Measurements from ENCODE around the gene LRRTM3. TPM values are rescaled to one million over a fixed set of nuclear protein-coding genes. Genes with fewer than 3 reads are reported as not detected.

The LRRTM3 gene
- total RNA-seq, 1 experiment from 2014 or later = not detected

- H3K36me3 Mint-ChIP-seq (ENCODE audit: insufficient read depth, unreplicated experiment) = no peaks in the 10 kb centered on the region
- Histone ChIP-seq H3K36me3 (ENCODE audit: control insufficient read depth, insufficient read depth, low read length) (no peaks in the 10 kb centered on the region), H3K4me3 (ENCODE audit: low read depth, low read length) (no peak overlapping the region), H3K9me3 (no peaks in the 10 kb centered on the region), H3K27me3 (replicated peaks; ENCODE audit: control insufficient read depth, insufficient read depth, low read length) (no peaks in the 10 kb centered on the region; the same call in 1 of the 2 replicates), H3K4me1 (no peaks in the 10 kb centered on the region)
- intact Hi-C loops (cut with micrococcal nuclease; ENCODE audit: unreplicated experiment) = loop anchor here (10.0 kb wide), 1 partner anchor 404 kb away; no protein-coding TSS in a partner anchor
- ChIA-PET POLR2A (no interaction called here), CTCF (interaction anchor here (0.7 kb wide), 1 partner anchor 291 kb away, joined by 4 read pairs; no protein-coding TSS in a partner anchor)
- H3K4me3 Mint-ChIP-seq (ENCODE audit: unreplicated experiment) = no peak overlapping the region
- H3K27ac Mint-ChIP-seq (ENCODE audit: unreplicated experiment) = no peak overlapping the region
- BruUV-seq (replicated peaks) = no TSS peak
- no peak for TF ChIP-seq CTCF (IDR thresholded peaks at IDR 0.05; ENCODE audit: insufficient read depth in 1 of 2, low read depth in 1 of 2, low read length in 1 of 2, severe bottlenecking in 1 of 2, unreplicated experiment in 1 of 2)
- H3K9me3 Mint-ChIP-seq (ENCODE audit: unreplicated experiment) = no peaks in the 10 kb centered on the region
- H3K4me1 Mint-ChIP-seq (ENCODE audit: low read depth, unreplicated experiment) = no peaks in the 10 kb centered on the region
- peaks cover 19% of the 10 kb centered on the region for H3K27me3 Mint-ChIP-seq (ENCODE audit: insufficient read depth, unreplicated experiment)
- no peak for DNase-seq
These were observed 2.9 kb downstream of the LRRTM3 start for GRCh38 chr10:66928776-66929175.

GRCh38 chr10:66929375-66929774 lies 3.5 kb downstream of the LRRTM3 start:
- Histone ChIP-seq H3K4me3 (ENCODE audit: low read depth, low read length) (no peak overlapping the region), H3K27me3 (replicated peaks; ENCODE audit: control insufficient read depth, insufficient read depth, low read length) (no peaks in the 10 kb centered on the region; the same call in 1 of the 2 replicates), H3K36me3 (ENCODE audit: control insufficient read depth, insufficient read depth, low read length) (no peaks in the 10 kb centered on the region), H3K9me3 (no peaks in the 10 kb centered on the region), H3K4me1 (no peaks in the 10 kb centered on the region)
- no peaks in the 10 kb centered on the region for H3K36me3 Mint-ChIP-seq (ENCODE audit: insufficient read depth, unreplicated experiment)
- ChIA-PET POLR2A (no interaction called here), CTCF (no interaction called here)
- H3K4me3 Mint-ChIP-seq (ENCODE audit: unreplicated experiment) = no peak overlapping the region
- no peaks in the 10 kb centered on the region for H3K4me1 Mint-ChIP-seq (ENCODE audit: low read depth, unreplicated experiment)
- no peak overlapping the region for H3K27ac Mint-ChIP-seq (ENCODE audit: unreplicated experiment)
- H3K27me3 Mint-ChIP-seq (ENCODE audit: insufficient read depth, unreplicated experiment) = peaks cover 22% of the 10 kb centered on the region
- DNase-seq = no peak
- no TSS peak for BruUV-seq (replicated peaks)
- no peaks in the 10 kb centered on the region for H3K9me3 Mint-ChIP-seq (ENCODE audit: unreplicated experiment)
- TF ChIP-seq CTCF (IDR thresholded peaks at IDR 0.05; ENCODE audit: insufficient read depth in 1 of 2, low read depth in 1 of 2, low read length in 1 of 2, severe bottlenecking in 1 of 2, unreplicated experiment in 1 of 2) = no peak
- intact Hi-C loops (cut with micrococcal nuclease; ENCODE audit: unreplicated experiment) = loop anchor here (10.0 kb wide), 1 partner anchor 405 kb away; no protein-coding TSS in a partner anchor

GRCh38 chr10:66931340-66931948 lies 5.6 kb downstream of the LRRTM3 start:
- H3K4me3 Mint-ChIP-seq (ENCODE audit: unreplicated experiment) = no peak overlapping the region

More at GRCh38 chr10:66931340-66931948, 5.6 kb downstream of the LRRTM3 start:
- peak; percentile 93 to 96 for TF ChIP-seq CTCF (IDR thresholded peaks at IDR 0.05; ENCODE audit: insufficient read depth in 1 of 2, low read depth in 1 of 2, low read length in 1 of 2, severe bottlenecking in 1 of 2, unreplicated experiment in 1 of 2)
- Mint-ChIP-seq H3K9me3 (ENCODE audit: unreplicated experiment) (no peaks in the 10 kb centered on the region), H3K27ac (ENCODE audit: unreplicated experiment) (no peak overlapping the region), H3K27me3 (ENCODE audit: insufficient read depth, unreplicated experiment) (peaks cover 24% of the 10 kb centered on the region), H3K4me1 (ENCODE audit: low read depth, unreplicated experiment) (no peaks in the 10 kb centered on the region), H3K36me3 (ENCODE audit: insufficient read depth, unreplicated experiment) (no peaks in the 10 kb centered on the region)
- POLR2A ChIA-PET = no interaction called here
- Histone ChIP-seq H3K4me3 (ENCODE audit: low read depth, low read length) (no peak overlapping the region), H3K36me3 (ENCODE audit: control insufficient read depth, insufficient read depth, low read length) (no peaks in the 10 kb centered on the region), H3K4me1 (no peaks in the 10 kb centered on the region), H3K9me3 (no peaks in the 10 kb centered on the region), H3K27me3 (replicated peaks; ENCODE audit: control insufficient read depth, insufficient read depth, low read length) (no peaks in the 10 kb centered on the region; the same call in 1 of the 2 replicates)
- peak in 1 of 2 experiments; percentile 64 for DNase-seq
- CTCF ChIA-PET = interaction anchor here (0.6 to 1.4 kb wide), 5 partner anchors 15 to 1913 kb away, joined by 3 to 17 read pairs (median 3); no protein-coding TSS in a partner anchor
- intact Hi-C loops (cut with micrococcal nuclease; ENCODE audit: unreplicated experiment) = loop anchor here (1.0 to 5.0 kb wide), 8 partner anchors 14 to 1573 kb away; no protein-coding TSS in a partner anchor
- no TSS peak for BruUV-seq (replicated peaks)

Data from Caco-2 (cell line).